Sigmoid colon (tissue), 4 donors: ENCODE measurements around the gene IER5.

Source experiments
- CTCF ChIP-seq, 4 experiments: fragments of 450-650 bp in 3 of 4; fragments of 200-600 bp in 1 of 4; IDR thresholded peaks; one replicate each; pipeline ENCODE4 v1.5.1; 2016 to 2019; ENCODE audit warnings: antibody characterized with exemption in 4 of 4, mild to moderate bottlenecking in 3 of 4, moderate library complexity in 2 of 4
- EP300 ChIP-seq, 4 donors: sonication (generic); formaldehyde crosslinking; IDR thresholded peaks; one replicate each; pipeline ENCODE4 v1.6.1; 2017; ENCODE audit warnings: antibody characterized with exemption in 4 of 4
- POLR2A ChIP-seq, 2 donors: fragments of 450-650 bp; IDR thresholded peaks; one replicate each; pipeline ENCODE4 v1.6.1; 2016; ENCODE audit warnings: antibody characterized with exemption in 2 of 2, mild to moderate bottlenecking in 2 of 2, moderate library complexity in 2 of 2
- POLR2AphosphoS5 ChIP-seq, 4 donors: sonication (generic); formaldehyde crosslinking; IDR thresholded peaks; one replicate each; pipeline ENCODE4 v1.6.1; 2017; ENCODE audit warnings: antibody characterized with exemption in 4 of 4

GRCh38 chr1:181114574-181115367 is 26.3 kb downstream of the IER5 start:
- TF ChIP-seq CTCF (IDR thresholded peaks at IDR 0.05) (no peak), POLR2A (IDR thresholded peaks at IDR 0.05) (no peak), EP300 (IDR thresholded peaks at IDR 0.05) (no peak), POLR2AphosphoS5 (IDR thresholded peaks at IDR 0.05) (no peak)
